GM19240 (cell line): ENCODE measurements around the gene CCDC188.

Experiments
- DNase-seq: peaks from one replicate; pipeline ENCODE4 v3.0.0; 2011; ENCODE audit warnings: low spot score; ENCODE audit not compliant: insufficient read length

The CCDC188 gene

GRCh38 chr22:20150381-20151275, at the start of gene CCDC188:
Gene CCDC188 (minus strand): TSS chr22:20151055. CDS start chr22:20150986, 69 bp downstream.
- no peak for DNase-seq

GRCh38 chr22:20199906-20200305, 49.1 kb upstream of the CCDC188 start:
- no peak for DNase-seq

DNA sequence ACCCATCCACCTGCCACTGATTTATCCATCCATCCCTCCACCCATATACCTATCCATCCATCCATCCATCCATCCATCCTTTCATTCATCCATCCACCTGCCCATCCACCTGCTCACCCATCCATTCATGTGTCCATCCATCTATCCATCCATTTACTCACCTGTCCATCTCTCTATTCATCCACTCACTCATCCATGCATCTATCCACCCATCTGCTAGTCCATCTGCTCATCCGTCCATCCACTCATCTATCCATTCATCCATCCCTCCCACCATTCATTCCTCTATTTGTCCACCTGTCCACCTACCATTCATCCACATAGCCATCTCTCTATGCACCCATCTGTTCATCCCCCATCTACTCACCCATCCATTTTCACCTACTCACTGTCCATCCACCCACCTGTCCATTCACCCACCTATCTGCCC, 48.6 kb upstream of the CCDC188 start:
- no peak for DNase-seq

- no peak for DNase-seq
These were observed 47.9 kb upstream of the CCDC188 start for GRCh38 chr22:20198557-20199319.

GRCh38 chr22:20197407-20198030, 46.7 kb upstream of the CCDC188 start:
- DNase-seq: no peak

- no peak for DNase-seq
These were observed 45.4 kb upstream of the CCDC188 start for GRCh38 chr22:20196094-20196842.

GRCh38 chr22:20194681-20195593, 44.1 kb upstream of the CCDC188 start:
- no peak for DNase-seq

GRCh38 chr22:20193761-20194494, 43.1 kb upstream of the CCDC188 start:
- DNase-seq: no peak

GRCh38 chr22:20192972-20193760, 42.3 kb upstream of the CCDC188 start:
- DNase-seq: no peak

GRCh38 chr22:20192293-20192971, 41.6 kb upstream of the CCDC188 start:
- DNase-seq: no peak

GRCh38 chr22:20191803-20192202, 40.9 kb upstream of the CCDC188 start:
- no peak for DNase-seq

- DNase-seq: no peak
These were observed 40.2 kb upstream of the CCDC188 start for GRCh38 chr22:20191000-20191515.

GRCh38 chr22:20188567-20188877, 37.7 kb upstream of the CCDC188 start:
- DNase-seq: no peak

GRCh38 chr22:20187777-20188566, 37.1 kb upstream of the CCDC188 start:
- no peak for DNase-seq

- DNase-seq: no peak
These were observed 36.2 kb upstream of the CCDC188 start for GRCh38 chr22:20186871-20187546.

- no peak for DNase-seq
These were observed 35.5 kb upstream of the CCDC188 start for GRCh38 chr22:20186183-20186870.
